Lower leg skin (tissue), 3 donors: Measurements from ENCODE around the gene NUFIP2.

Source experiments
- CTCF ChIP-seq, 3 donors: fragments of 450-650 bp; IDR thresholded peaks; one replicate each; pipeline ENCODE4 v1.5.1; 2016; ENCODE audit warnings: antibody characterized with exemption in 3 of 3, mild to moderate bottlenecking in 3 of 3, moderate library complexity in 2 of 3
- POLR2A ChIP-seq, 2 donors: fragments of 450-650 bp; IDR thresholded peaks; one replicate each; pipeline ENCODE4 v1.6.1; 2016 to 2017; ENCODE audit warnings: antibody characterized with exemption in 2 of 2, mild to moderate bottlenecking in 1 of 2, moderate library complexity in 1 of 2

GRCh38 chr17:29214215-29215146 is 79.5 kb downstream of the NUFIP2 start:
- no peak for TF ChIP-seq CTCF (IDR thresholded peaks at IDR 0.05)
- TF ChIP-seq POLR2A (IDR thresholded peaks at IDR 0.05) = no peak
